Lung (tissue), 12 donors: ENCODE measurements around the gene HNRNPK. TPM values are rescaled to one million over a fixed set of nuclear protein-coding genes. Genes with fewer than 3 reads are reported as not detected.
A peak's percentile ranks its signal among the peaks of the same experiment; 100 is the strongest.

Experiments used
- ATAC-seq: fragments of 200-7000 bp; cut with Tn5 transposase; one replicate; pipeline ENCODE4 v1.9.1; 2020; ENCODE audit warnings: moderate number of reproducible peaks; ENCODE audit not compliant: insufficient read depth, low FRiP score
- DNase-seq, 3 donors: peaks; one replicate each; pipeline ENCODE4 v3.0.0-alpha.2; 2013 to 2017
- H3K27ac ChIP-seq, 2 donors: one replicate each; pipeline ENCODE4 v1.5.1; 2013; ENCODE audit warnings: mild to moderate bottlenecking in 2 of 2, moderate library complexity in 2 of 2, control low read depth in 1 of 2, inconsistent platforms in 1 of 2, low read depth in 1 of 2, low read length in 1 of 2
- H3K27me3 ChIP-seq, 3 donors: one replicate each; pipeline ENCODE4 v1.5.1; 2013; ENCODE audit warnings: low read length in 2 of 3; ENCODE audit not compliant: control insufficient read depth in 3 of 3, insufficient read depth in 3 of 3
- H3K36me3 ChIP-seq, 4 donors: one replicate each; pipeline ENCODE4 v1.5.1; 2013; ENCODE audit warnings: low read length in 4 of 4, mild to moderate bottlenecking in 1 of 4, moderate library complexity in 1 of 4; ENCODE audit not compliant: control insufficient read depth in 4 of 4, insufficient read depth in 4 of 4
- H3K4me1 ChIP-seq, 5 donors: one replicate each; pipeline ENCODE4 v1.5.1; 2013; ENCODE audit warnings: low read length in 5 of 5, mild to moderate bottlenecking in 2 of 5, moderate library complexity in 1 of 5; ENCODE audit not compliant: control insufficient read depth in 5 of 5, insufficient read depth in 5 of 5
- H3K4me3 ChIP-seq: one replicate; pipeline ENCODE4 v1.5.1; 2013; ENCODE audit warnings: mild to moderate bottlenecking, control low read depth, moderate library complexity
- H3K9ac ChIP-seq, 2 donors: one replicate each; pipeline ENCODE4 v1.5.1; 2013; ENCODE audit warnings: low read length in 2 of 2, control low read depth in 1 of 2; ENCODE audit not compliant: insufficient read depth in 1 of 2
- H3K9me3 ChIP-seq, 4 donors: one replicate each; pipeline ENCODE4 v1.5.1; 2013; ENCODE audit warnings: low read length in 3 of 4, mild to moderate bottlenecking in 1 of 4, moderate library complexity in 1 of 4; ENCODE audit not compliant: control insufficient read depth in 4 of 4, insufficient read depth in 3 of 4
- WGBS, 2 donors: extraction: QIAGEN DNeasy Blood & Tissue Kit; methylation state at CpG; one replicate each; pipeline ENCODE4 v1.1.7; 2013; 5-methylcytosine and 5-hydroxymethylcytosine counted together
- polyA plus RNA-seq, 2 donors: library from polyadenylated mRNA; stranded (reverse); fragments of 200-250 nt; gene quantifications; one replicate each; pipeline ENCODE4 v1.2.1, GENCODE V29; 2013
- total RNA-seq, 2 donors: library from RNA; depleted of rRNA in 1 of 2; stranded (reverse); fragments of >200 nt in 1 of 2; gene quantifications; one replicate each; pipeline ENCODE4 v1.2.1, GENCODE V29; 2014 to 2021
- TF ChIP-seq, protein P1 (sequence below): IDR thresholded peaks from 2 replicates; pipeline ENCODE4 v1.5.1; 2012; ENCODE audit warnings: mild to moderate bottlenecking; ENCODE audit errors: control extremely low read depth, extremely low read depth
- donor health status: control.
- donor health status: control.
- donor health status: Bipolar disorder and iron deficiency.
- donor health status: healthy.
- donor health status: DM: yes; HTN: yes; CAD: no.

The HNRNPK gene
- total and polyA plus RNA-seq, 4 donors = 188 to 719 (median 377) TPM

DNA sequence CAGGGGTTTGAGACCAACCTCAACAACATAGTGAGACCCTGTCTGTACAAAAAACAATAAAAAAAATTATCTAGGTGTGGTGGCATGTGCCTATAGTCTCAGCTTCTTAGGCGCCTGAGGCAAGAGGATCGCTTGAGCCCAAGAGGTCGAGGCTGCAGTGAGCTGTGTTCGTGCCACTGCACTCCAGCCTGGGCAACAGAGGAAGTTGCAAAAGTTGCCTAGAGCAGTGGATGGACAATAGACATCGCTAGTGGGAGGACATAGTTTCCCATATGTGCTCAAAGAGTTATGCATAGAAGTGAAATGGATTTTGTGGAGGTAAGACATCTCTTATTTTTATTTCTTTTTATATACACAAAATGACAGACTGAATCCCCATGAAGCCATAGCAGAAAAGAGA lies 19.0 kb downstream of the HNRNPK start:
- Histone ChIP-seq H3K4me3 (no peak overlapping the region), H3K9ac (no peak overlapping the region), H3K9me3 (no peaks in the 10 kb centered on the region), H3K36me3 (no peaks in the 10 kb centered on the region), H3K27me3 (no peaks in the 10 kb centered on the region), H3K4me1 (peaks cover 0 to 9% (median 4%) of the 10 kb centered on the region in 5 donors), H3K27ac (no peak overlapping the region)
- DNase-seq (no peak), ATAC-seq (no peak)
- WGBS, 2 donors = 59 to 84% methylated on average over 5 of the region's 5 CpGs
- TF ChIP-seq, protein P1, sequence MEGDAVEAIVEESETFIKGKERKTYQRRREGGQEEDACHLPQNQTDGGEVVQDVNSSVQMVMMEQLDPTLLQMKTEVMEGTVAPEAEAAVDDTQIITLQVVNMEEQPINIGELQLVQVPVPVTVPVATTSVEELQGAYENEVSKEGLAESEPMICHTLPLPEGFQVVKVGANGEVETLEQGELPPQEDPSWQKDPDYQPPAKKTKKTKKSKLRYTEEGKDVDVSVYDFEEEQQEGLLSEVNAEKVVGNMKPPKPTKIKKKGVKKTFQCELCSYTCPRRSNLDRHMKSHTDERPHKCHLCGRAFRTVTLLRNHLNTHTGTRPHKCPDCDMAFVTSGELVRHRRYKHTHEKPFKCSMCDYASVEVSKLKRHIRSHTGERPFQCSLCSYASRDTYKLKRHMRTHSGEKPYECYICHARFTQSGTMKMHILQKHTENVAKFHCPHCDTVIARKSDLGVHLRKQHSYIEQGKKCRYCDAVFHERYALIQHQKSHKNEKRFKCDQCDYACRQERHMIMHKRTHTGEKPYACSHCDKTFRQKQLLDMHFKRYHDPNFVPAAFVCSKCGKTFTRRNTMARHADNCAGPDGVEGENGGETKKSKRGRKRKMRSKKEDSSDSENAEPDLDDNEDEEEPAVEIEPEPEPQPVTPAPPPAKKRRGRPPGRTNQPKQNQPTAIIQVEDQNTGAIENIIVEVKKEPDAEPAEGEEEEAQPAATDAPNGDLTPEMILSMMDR = no peak

DNA sequence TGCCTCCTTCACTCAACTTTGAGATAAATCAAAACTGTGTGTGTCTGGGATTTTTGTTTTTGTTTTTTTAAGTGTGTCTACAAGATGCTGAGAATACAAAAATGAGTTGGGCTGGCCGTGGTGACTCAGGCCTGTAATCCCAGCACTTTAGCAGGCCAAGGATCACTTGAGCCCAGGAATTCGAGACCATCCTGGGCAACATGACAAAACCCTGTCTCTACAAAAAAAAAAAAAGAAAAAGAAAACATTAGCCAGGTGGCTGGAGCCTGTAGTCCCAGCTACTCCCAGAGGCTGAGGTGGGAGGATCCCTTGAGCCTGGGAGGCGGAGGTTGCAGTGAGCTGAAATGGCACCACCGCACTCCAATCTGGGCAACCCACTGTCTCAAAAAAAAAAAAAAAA lies 21.0 kb downstream of the HNRNPK start:
- ATAC-seq = no peak
- H3K4me1 ChIP-seq = peaks cover 0 to 15% (median 7%) of the 10 kb centered on the region in 5 donors

DNA sequence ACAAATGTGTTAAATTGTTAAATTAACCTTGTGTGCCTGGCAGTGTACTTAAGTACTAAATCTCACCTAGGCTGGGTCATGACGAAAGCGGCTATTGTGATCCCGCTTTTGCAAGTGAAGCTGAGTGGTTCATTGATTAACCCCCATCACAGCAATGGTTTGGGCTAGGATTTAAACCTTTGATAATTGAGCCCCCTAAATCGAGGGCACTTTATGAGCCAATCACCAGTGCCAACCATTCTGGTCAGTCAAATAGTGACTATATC lies 22.8 kb downstream of the HNRNPK start:
- peak overlapping the region; percentile 83 to 96 for H3K27ac ChIP-seq
- ATAC-seq (no peak), DNase-seq (no peak)
- H3K27me3 ChIP-seq = no peaks in the 10 kb centered on the region
- TF ChIP-seq, protein P1 = no peak
- 72 to 89% methylated on average over 4 of the region's 4 CpGs for WGBS, 2 donors
- peak overlapping the region; percentile 64 for H3K4me3 ChIP-seq
- H3K9ac ChIP-seq = peak overlapping the region; percentile 70 to 87
- peaks cover 0 to 6% (median 2%) of the 10 kb centered on the region in 4 donors for H3K36me3 ChIP-seq
- H3K9me3 ChIP-seq = no peaks in the 10 kb centered on the region
- H3K4me1 ChIP-seq = peaks cover 0 to 15% (median 7%) of the 10 kb centered on the region in 5 donors

More for the DNA sequence above, 21.0 kb downstream of the HNRNPK start:
- Histone ChIP-seq H3K9ac (no peak overlapping the region), H3K27me3 (no peaks in the 10 kb centered on the region), H3K27ac (no peak overlapping the region), H3K4me3 (no peak overlapping the region), H3K9me3 (no peaks in the 10 kb centered on the region), H3K36me3 (peaks cover 0 to under 1% (median 0%) of the 10 kb centered on the region in 4 donors)
- DNase-seq = no peak
- WGBS, 2 donors = 75 to 89% methylated on average over 4 of the region's 4 CpGs
- TF ChIP-seq, protein P1 = no peak
